IMR-90 (cell line): ENCODE results near the gene CUX1. TPM values are rescaled to one million over a fixed set of nuclear protein-coding genes. Genes with fewer than 3 reads are reported as not detected.
A peak's percentile ranks its signal among the peaks of the same experiment; 100 is the strongest.

Experiments
- ATAC-seq: fragments of 200-7000 bp; cut with Tn5 transposase; 2 replicates; pipeline ENCODE4 v1.9.1; 2020; ENCODE audit warnings: low read depth, mild to moderate bottlenecking, moderate library complexity
- BruUV-seq: library from RNA; stranded (reverse); fragments of 400-500 nt; replicated peaks from 2 replicates; lab custom pipeline; 2021; lab: Mats Ljungman, UMichigan
- CTCF ChIA-PET: fragments of 300-600 bp; formaldehyde crosslinking; extraction: SDS; loops from one replicate; lab custom pipeline; 2021; ENCODE audit warnings: antibody characterized with exemption; lab: Yijun Ruan, JAX
- POLR2A ChIA-PET: fragments of 300-600 bp; sonication (Branson Sonifier 250); formaldehyde crosslinking; loops from one replicate; lab custom pipeline; 2022; ENCODE audit warnings: antibody characterized with exemption; ENCODE audit not compliant: unreplicated experiment; lab: Charles Lee
- DNase-seq: peaks from one replicate; pipeline ENCODE4 v3.0.0; 2013
- H2AFZ ChIP-seq: replicated peaks from 2 replicates; pipeline ENCODE3; 2013; ENCODE audit warnings: low read length, mild to moderate bottlenecking; ENCODE audit not compliant: poor library complexity
- H2AK5ac ChIP-seq: 2 replicates; pipeline ENCODE4 v1.6.1; 2013; ENCODE audit warnings: low read depth, low read length, inconsistent platforms
- H2AK9ac ChIP-seq: replicated peaks from 2 replicates; pipeline ENCODE3; 2013; ENCODE audit warnings: mild to moderate bottlenecking, low read depth, low read length, moderate library complexity; ENCODE audit not compliant: poor library complexity
- H2BK120ac ChIP-seq: 2 replicates; pipeline ENCODE4 v1.6.1; 2013; ENCODE audit warnings: low read depth, low read length, inconsistent platforms
- H2BK15ac ChIP-seq: 3 replicates; pipeline ENCODE4 v1.6.1; 2013; ENCODE audit warnings: low read depth, low read length, inconsistent platforms
- H2BK20ac ChIP-seq: 2 replicates; pipeline ENCODE4 v1.6.1; 2013; ENCODE audit warnings: low read depth, mild to moderate bottlenecking, inconsistent platforms, low read length, moderate library complexity
- H2BK5ac ChIP-seq: 2 replicates; pipeline ENCODE4 v1.6.1; 2013; ENCODE audit warnings: mild to moderate bottlenecking, low read depth, low read length, inconsistent platforms; ENCODE audit not compliant: poor library complexity, severe bottlenecking
- H3K14ac ChIP-seq: replicated peaks from 2 replicates; pipeline ENCODE4 v1.6.1; 2013; ENCODE audit warnings: low read depth, low read length, inconsistent platforms
- H3K18ac ChIP-seq: 2 replicates; pipeline ENCODE4 v1.6.1; 2013; ENCODE audit warnings: low read depth, low read length, control low read depth
- H3K23ac ChIP-seq: 2 replicates; pipeline ENCODE4 v1.6.1; 2013; ENCODE audit warnings: low read depth, low read length, inconsistent platforms
- H3K27ac ChIP-seq: 2 replicates; pipeline ENCODE4 v1.5.1; 2013; ENCODE audit warnings: mild to moderate bottlenecking, control low read depth, low read length; ENCODE audit not compliant: insufficient read depth
- H3K27me3 ChIP-seq: 2 replicates; pipeline ENCODE4 v1.6.1; 2013; ENCODE audit warnings: low read length; ENCODE audit not compliant: control insufficient read depth, insufficient read depth
- H3K36me3 ChIP-seq: 2 replicates; pipeline ENCODE4 v1.6.1; 2013; ENCODE audit warnings: low read length, mixed read lengths; ENCODE audit not compliant: control insufficient read depth, insufficient read depth
- H3K4ac ChIP-seq: 2 replicates; pipeline ENCODE4 v1.6.1; 2013; ENCODE audit warnings: low read depth, low read length, inconsistent platforms
- H3K4me1 ChIP-seq: 2 replicates; pipeline ENCODE4 v1.6.1; 2013; ENCODE audit warnings: low read length, mixed read lengths; ENCODE audit not compliant: control insufficient read depth, insufficient read depth
- H3K4me2 ChIP-seq: 2 replicates; pipeline ENCODE4 v1.6.1; 2013; ENCODE audit warnings: low read depth, mild to moderate bottlenecking, control low read depth, low read length, moderate library complexity
- H3K4me3 ChIP-seq: 2 replicates; pipeline ENCODE4 v1.5.1; 2013; ENCODE audit warnings: low read depth, mild to moderate bottlenecking, control low read depth, low read length, moderate library complexity; ENCODE audit not compliant: insufficient read depth
- H3K56ac ChIP-seq: 2 replicates; pipeline ENCODE4 v1.6.1; 2013; ENCODE audit warnings: low read length, inconsistent platforms; ENCODE audit not compliant: insufficient read depth; ENCODE audit errors: extremely low read depth
- H3K79me1 ChIP-seq, 2 experiments: 2 replicates each; pipeline ENCODE4 v1.6.1; 2013; ENCODE audit warnings: low read length in 2 of 2, inconsistent platforms in 1 of 2, low read depth in 1 of 2
- H3K9ac ChIP-seq: 2 replicates; pipeline ENCODE4 v1.6.1; 2013; ENCODE audit warnings: low read depth, low read length, control low read depth
- H3K9me1 ChIP-seq: 2 replicates; pipeline ENCODE4 v1.6.1; 2013; ENCODE audit warnings: low read length, inconsistent platforms; ENCODE audit not compliant: insufficient read depth
- H3K9me3 ChIP-seq: 2 replicates; pipeline ENCODE4 v1.6.1; 2013; ENCODE audit warnings: low read length; ENCODE audit not compliant: control insufficient read depth, insufficient read depth
- H4K20me1 ChIP-seq: 2 replicates; pipeline ENCODE4 v1.6.1; 2013; ENCODE audit warnings: low read length, inconsistent platforms; ENCODE audit not compliant: insufficient read depth
- H4K5ac ChIP-seq: 2 replicates; pipeline ENCODE4 v1.6.1; 2013; ENCODE audit warnings: mild to moderate bottlenecking, low read depth, low read length, control low read depth
- H4K8ac ChIP-seq, 2 experiments: 2 replicates each; pipeline ENCODE4 v1.6.1; 2013; ENCODE audit warnings: low read depth in 2 of 2, low read length in 2 of 2, control low read depth in 1 of 2, inconsistent platforms in 1 of 2
- H4K91ac ChIP-seq: 2 replicates; pipeline ENCODE4 v1.6.1; 2013; ENCODE audit warnings: low read depth, low read length, inconsistent platforms; ENCODE audit not compliant: insufficient read depth
- BHLHE40 ChIP-seq: fragments of 150-350 bp; IDR thresholded peaks from 2 replicates; pipeline ENCODE4 v1.6.1; 2016; ENCODE audit warnings: mild to moderate bottlenecking, low read depth, low read length
- CHD1 ChIP-seq: IDR thresholded peaks from 2 replicates; pipeline ENCODE4 v1.6.1; 2012; ENCODE audit warnings: low read depth, low read length, improper control_type of control experiment
- WGBS, 2 experiments: methylation state at CpG; one replicate each; pipeline versions ENCODE4 v1.1.5 to v1.1.7; 2013; ENCODE audit warnings: missing lambda C conversion rate in 2 of 2; ENCODE audit not compliant: insufficient read length in 1 of 2; ENCODE audit errors: extremely low coverage in 2 of 2; 5-methylcytosine and 5-hydroxymethylcytosine counted together
- dilution Hi-C: fragments of 300-500 bp; cut with HindIII; formaldehyde crosslinking; loops from one replicate; pipeline ENCODE4 v1.14.3; 2018; ENCODE audit warnings: low sequenced_read_pairs; ENCODE audit not compliant: unreplicated experiment
- in situ Hi-C: fragments of 300-500 bp; cut with MboI; formaldehyde crosslinking; loops from 3 replicates; pipeline ENCODE4 v1.14.3; 2019; ENCODE audit warnings: low sequenced_read_pairs, inconsistent platforms, mixed read lengths
- intact Hi-C: fragments of 100-400 bp; cut with micrococcal nuclease; formaldehyde crosslinking; loops from 2 replicates; pipeline ENCODE4 v1.10.0; 2022
- polyA plus RNA-seq, 3 experiments: library from polyadenylated mRNA; depleted of rRNA; stranded (reverse); fragments of >200 nt; gene quantifications; 2 replicates each; pipeline ENCODE4 v1.2.3, GENCODE V29; 2012; ENCODE audit warnings: low replicate concordance in 1 of 3
- total RNA-seq: library from RNA; depleted of rRNA; stranded (reverse); fragments of >200 nt; gene quantifications from 2 replicates; pipeline ENCODE4 v1.2.3, GENCODE V29; 2012

Gene CUX1
- total and polyA plus RNA-seq, 2 of the 4 experiments (the other 2 are of a cell fraction) = 19.7 to 46.4 TPM

GRCh38 chr7:101985057-101985902 is 167.9 kb downstream of the CUX1 start (continued):
- no peak for TF ChIP-seq BHLHE40

- Histone ChIP-seq H3K56ac (no peak overlapping the region), H3K9ac (no peak overlapping the region), H2BK5ac (no peak overlapping the region), H2BK15ac (no peak overlapping the region), H2AK9ac (no peak overlapping the region), H3K27ac (no peak overlapping the region), H4K5ac (no peak overlapping the region), H3K4me3 (no peak overlapping the region), H3K27me3 (no peaks in the 10 kb centered on the region), H2AFZ (no peak overlapping the region), H4K91ac (no peak overlapping the region), H4K20me1 (peaks cover 41% of the 10 kb centered on the region), H2AK5ac (no peak overlapping the region), H3K4me1 (peaks cover 8% of the 10 kb centered on the region), H3K18ac (no peak overlapping the region), H3K14ac (0 out of 2 replicates have a peak overlapping the region, but pooled peaks have one; percentile 2), H4K8ac (0 out of 4 replicates have a peak overlapping the region, but pooled peaks of 1 of the 2 experiments have one; percentile 8), H3K4me2 (no peak overlapping the region), H3K9me1 (peaks cover 17% of the 10 kb centered on the region), H3K4ac (no peak overlapping the region), H3K36me3 (peaks cover 1% of the 10 kb centered on the region), H2BK120ac (no peak overlapping the region), H3K9me3 (peaks cover 3% of the 10 kb centered on the region), H2BK20ac (no peak overlapping the region), H3K79me1 (peaks cover 44 to 69% of the 10 kb centered on the region in 2 experiments), H3K23ac (0 out of 2 replicates have a peak overlapping the region, but pooled peaks have one; percentile 17)
- dilution Hi-C loops (no loop called here), in situ Hi-C loops (no loop called here), intact Hi-C loops (no loop called here)
- ATAC-seq = peak; percentile 70
- peak; percentile 30 for DNase-seq
- ChIA-PET POLR2A (interaction anchor here (0.5 kb wide), 1 partner anchor 166 kb away, joined by 3 read pairs; no protein-coding TSS in a partner anchor), CTCF (no interaction called here)
- no TSS peak for BruUV-seq
- no peak for TF ChIP-seq CHD1
- 72% methylated on average over 3 of the region's 16 CpGs; no CpG with 5 or more reads in 1 of the 2 experiments for WGBS, 2 experiments
Measured at GRCh38 chr7:101985903-101986734, 168.7 kb downstream of the CUX1 start.
